HG03039 (cell line): Measurements from ENCODE around the gene ST6GALNAC2.
"Not testable (repeated sequence)": the region's sequence is repeated elsewhere in the genome, so short reads cannot be mapped to it uniquely, and the experiment has no call there.

ENCODE experiments used
- ATAC-seq: cut with Tn5 transposase; IDR thresholded peaks from one replicate; pipeline ENCODE4 v1.9.1; 2021; ENCODE audit warnings: mild to moderate bottlenecking, moderate library complexity; ENCODE audit not compliant: unreplicated experiment

ST6GALNAC2 gene

DNA sequence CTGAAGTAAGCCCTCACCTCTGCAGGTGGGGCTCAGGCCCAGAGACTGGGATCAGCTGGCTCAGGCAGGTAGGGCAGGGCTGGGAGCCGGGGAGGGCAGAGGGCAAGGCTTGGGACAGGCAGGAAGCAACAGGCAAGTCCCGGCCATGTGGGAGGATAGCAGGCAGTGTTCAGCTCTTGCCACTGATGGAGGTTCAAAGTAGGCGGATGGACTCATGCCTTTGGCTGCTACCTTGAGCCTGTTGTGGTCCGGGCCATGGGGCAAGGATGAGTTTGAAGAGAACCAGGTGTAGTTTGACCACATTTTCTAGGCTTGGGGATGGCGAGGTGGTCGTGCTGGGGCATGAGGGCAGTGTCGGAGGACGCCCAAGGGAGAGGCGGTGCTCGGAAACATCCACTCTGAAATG, 43.1 kb downstream of the ST6GALNAC2 start:
- no peak for ATAC-seq

DNA sequence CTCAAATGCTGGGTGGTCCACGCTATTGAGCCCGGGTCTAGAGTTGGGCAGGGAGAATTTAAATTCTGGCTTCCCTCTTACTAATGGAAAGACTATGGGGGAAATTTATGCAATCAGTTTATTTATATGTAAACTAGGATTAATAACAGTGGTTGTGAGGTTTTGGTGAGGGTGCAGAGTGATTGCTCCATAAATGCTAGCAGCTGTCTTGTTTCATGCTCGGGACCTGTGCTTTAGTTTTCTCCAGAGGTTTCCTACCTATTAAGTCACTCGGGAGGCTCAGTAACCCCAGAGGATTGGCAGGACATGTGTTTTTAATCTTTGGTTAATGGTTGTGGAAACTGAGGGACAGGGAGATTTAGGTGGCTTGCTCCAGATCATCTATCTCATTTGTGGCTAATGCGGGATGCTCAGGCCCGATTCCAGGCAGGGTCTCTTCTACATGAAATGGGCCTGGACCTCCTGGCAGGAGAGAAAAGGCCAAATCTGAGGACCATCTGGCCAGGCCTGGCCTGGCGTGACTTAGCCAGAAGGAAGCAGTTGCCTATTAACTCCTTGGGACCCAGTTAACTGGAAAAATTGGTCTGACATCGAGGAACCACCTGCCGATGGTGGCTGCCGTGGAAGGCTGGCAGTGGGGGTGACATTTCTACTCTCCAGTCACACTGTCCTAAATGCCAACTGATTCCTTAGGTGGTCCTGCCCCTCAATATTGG, 43.8 kb downstream of the ST6GALNAC2 start:
- no peak for ATAC-seq

- ATAC-seq: no peak
Measured at GRCh38 chr17:76540381-76541300, 45.0 kb downstream of the ST6GALNAC2 start.

GRCh38 chr17:76539631-76540271, 45.9 kb downstream of the ST6GALNAC2 start, which contains the start of gene PRCD:
Gene PRCD (plus strand): TSS chr17:76540044. CDS start chr17:76540142, 98 bp downstream.
- no peak for ATAC-seq

DNA sequence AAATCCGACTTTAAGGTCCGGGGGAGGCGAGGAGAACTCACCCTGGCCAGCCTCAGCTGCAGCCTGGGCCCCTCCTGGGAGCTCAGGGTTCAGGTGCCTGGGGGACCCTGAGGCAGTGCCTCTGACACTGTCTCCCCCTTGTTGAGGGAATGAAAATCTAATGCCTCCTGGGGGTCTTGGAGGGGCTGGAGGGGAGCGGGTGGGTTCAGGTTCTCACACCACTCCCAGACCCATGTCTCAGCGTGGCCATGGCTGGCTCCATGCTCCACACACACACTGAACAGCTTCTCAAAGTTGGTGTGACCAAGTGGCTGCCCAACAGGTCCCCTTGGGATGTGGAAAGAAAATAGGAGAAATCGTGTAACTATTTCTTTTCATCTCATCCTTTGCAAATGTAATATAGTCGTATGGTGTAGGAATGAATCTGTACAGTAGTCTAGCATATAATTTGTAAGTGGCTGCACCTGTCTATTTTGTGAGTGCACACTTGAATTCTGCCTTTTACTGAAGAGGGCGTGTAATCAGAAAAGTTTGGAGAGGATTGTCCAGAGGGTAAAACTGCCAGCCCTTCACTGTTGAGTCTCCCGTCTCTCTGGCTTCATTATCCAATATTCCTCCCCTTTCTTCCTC, 46.6 kb downstream of the ST6GALNAC2 start:
- no peak for ATAC-seq

GRCh38 chr17:76538281-76538931, 47.3 kb downstream of the ST6GALNAC2 start:
- no peak for ATAC-seq

GRCh38 chr17:76537578-76538280, 47.9 kb downstream of the ST6GALNAC2 start, which contains the start of gene CYGB:
Gene CYGB (minus strand): TSS chr17:76537709. CDS start chr17:76537542, 167 bp downstream.
- ATAC-seq: no peak

GRCh38 chr17:76537288-76537577, 48.4 kb downstream of the ST6GALNAC2 start:
- ATAC-seq: no peak

GRCh38 chr17:76536511-76537287, 49.0 kb downstream of the ST6GALNAC2 start:
- ATAC-seq: no peak

GRCh38 chr17:76535788-76536510, 49.7 kb downstream of the ST6GALNAC2 start:
- no peak for ATAC-seq

DNA sequence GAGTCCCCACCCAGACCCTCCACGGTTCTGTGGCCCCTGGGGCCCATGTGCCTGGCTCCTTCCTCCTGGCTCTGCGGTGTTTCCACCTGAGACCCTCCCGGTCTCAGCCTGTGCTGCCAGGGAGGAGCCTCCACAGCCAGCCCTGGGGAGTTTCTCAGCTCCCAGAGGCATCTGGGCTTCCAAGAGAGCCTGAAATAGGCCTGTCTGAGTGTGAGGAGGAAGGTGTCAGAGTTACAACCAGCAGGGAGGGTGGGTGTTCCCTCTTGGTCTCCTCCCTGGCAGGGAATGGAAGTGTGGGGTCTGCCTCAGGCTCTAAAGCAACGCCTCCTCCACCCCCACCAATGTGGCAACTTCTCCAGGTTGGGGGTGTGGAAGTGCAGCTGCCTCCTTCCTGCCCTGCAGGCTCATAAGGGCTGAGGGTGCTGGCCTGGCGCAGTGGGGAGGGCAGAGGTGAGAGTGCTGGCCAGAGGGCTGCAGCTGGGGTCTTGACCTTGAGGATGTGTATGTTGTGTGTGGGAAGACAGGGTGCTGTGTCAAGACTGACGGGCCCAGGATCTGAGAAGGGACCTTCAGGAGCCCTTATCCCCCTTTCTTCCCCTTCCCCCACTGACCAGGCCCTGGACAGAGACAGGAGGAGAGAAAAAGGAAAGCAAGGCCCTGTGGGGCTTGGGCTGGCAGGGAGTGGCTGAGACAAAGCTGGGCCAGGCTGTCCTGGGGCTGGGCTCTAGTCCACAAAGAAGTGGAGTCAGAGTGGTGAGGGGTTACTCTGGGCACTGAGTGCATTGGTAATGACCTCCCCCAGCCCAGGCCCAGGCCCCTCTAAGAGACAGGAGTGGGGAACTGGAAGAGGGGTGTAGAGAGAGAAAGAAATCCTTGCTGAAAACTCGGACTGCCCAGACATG, 50.6 kb downstream of the ST6GALNAC2 start:
- no peak for ATAC-seq

- ATAC-seq: not testable (repeated sequence)
Measured at GRCh38 chr17:76533640-76534359, 51.9 kb downstream of the ST6GALNAC2 start.

GRCh38 chr17:76532072-76532651, 53.5 kb downstream of the ST6GALNAC2 start:
- ATAC-seq: no peak

- no peak for ATAC-seq
Measured at GRCh38 chr17:76531486-76532038, 54.1 kb downstream of the ST6GALNAC2 start.

GRCh38 chr17:76530811-76531485, 54.7 kb downstream of the ST6GALNAC2 start:
- no peak for ATAC-seq
